ENCODE data around the gene TIAM2. TPM values are rescaled to one million over a fixed set of nuclear protein-coding genes. Genes with fewer than 3 reads are reported as not detected.

The TIAM2 gene
- total and polyA plus RNA-seq, 2 experiments from 2014 or later = 14.2 to 24.4 TPM

- H3K4me1 ChIP-seq (ENCODE audit: insufficient read depth) = peaks cover 21% of the 10 kb centered on the region
- ATAC-seq (peak; percentile 68), DNase-seq (ENCODE audit: low spot score) (peak; percentile 54)
- Mint-ChIP-seq H3K36me3 (ENCODE audit: low read depth) (peaks cover 75% of the 10 kb centered on the region; the same call in 2 of the 3 replicates), H3K27ac (peak overlapping the region; percentile 96), H3K27me3 (ENCODE audit: insufficient read depth, low read depth, poor library complexity) (peaks cover 8% of the 10 kb centered on the region), H3K9me3 (no peaks in the 10 kb centered on the region), H3K4me3 (peak overlapping the region; percentile 28; the same call in 2 of the 3 replicates), H3K4me1 (peaks cover 30% of the 10 kb centered on the region)
- H3F3A ChIP-seq (replicated peaks; ENCODE audit: low read depth) = peaks cover 4% of the 10 kb centered on the region
- H4K20me1 ChIP-seq (replicated peaks; ENCODE audit: insufficient read depth) = no peaks in the 10 kb centered on the region
- no peak overlapping the region for H2AFZ ChIP-seq
- H3K79me2 ChIP-seq (replicated peaks; ENCODE audit: insufficient read depth) = no peaks in the 10 kb centered on the region; the same call in 1 of the 2 replicates
- H3K4me3 ChIP-seq = no peak overlapping the region
- no peaks in the 10 kb centered on the region for H3K9me2 ChIP-seq (ENCODE audit: insufficient read depth)
- TF ChIP-seq STAT1 (IDR thresholded peaks at IDR 0.05; ENCODE audit: unreplicated experiment) (no peak), EZH2phosphoT487 (IDR thresholded peaks at IDR 0.05; ENCODE audit: unreplicated experiment) (no peak), CREB1 (CRISPR knock-in tag; IDR thresholded peaks at IDR 0.05; ENCODE audit: low read depth) (no peak), EZH2 (IDR thresholded peaks at IDR 0.05; ENCODE audit: low read depth, unreplicated experiment) (no peak), REST (IDR thresholded peaks at IDR 0.05; ENCODE audit: unreplicated experiment) (no peak), CTCF (conservative IDR thresholded peaks at IDR 0.05; ENCODE audit: low read depth in 2 of 2) (no peak), POLR2AphosphoS5 (IDR thresholded peaks at IDR 0.05; ENCODE audit: low read depth) (no peak), ZNF331 (CRISPR knock-in tag; IDR thresholded peaks at IDR 0.05; ENCODE audit: low read depth) (no peak), NANOG (IDR thresholded peaks at IDR 0.05; ENCODE audit: borderline replicate concordance) (no peak), JUNB (IDR thresholded peaks at IDR 0.05; ENCODE audit: unreplicated experiment) (no peak), ZNF114 (CRISPR knock-in tag; IDR thresholded peaks at IDR 0.05) (no peak)
- TF ChIP-seq, protein P1, sequence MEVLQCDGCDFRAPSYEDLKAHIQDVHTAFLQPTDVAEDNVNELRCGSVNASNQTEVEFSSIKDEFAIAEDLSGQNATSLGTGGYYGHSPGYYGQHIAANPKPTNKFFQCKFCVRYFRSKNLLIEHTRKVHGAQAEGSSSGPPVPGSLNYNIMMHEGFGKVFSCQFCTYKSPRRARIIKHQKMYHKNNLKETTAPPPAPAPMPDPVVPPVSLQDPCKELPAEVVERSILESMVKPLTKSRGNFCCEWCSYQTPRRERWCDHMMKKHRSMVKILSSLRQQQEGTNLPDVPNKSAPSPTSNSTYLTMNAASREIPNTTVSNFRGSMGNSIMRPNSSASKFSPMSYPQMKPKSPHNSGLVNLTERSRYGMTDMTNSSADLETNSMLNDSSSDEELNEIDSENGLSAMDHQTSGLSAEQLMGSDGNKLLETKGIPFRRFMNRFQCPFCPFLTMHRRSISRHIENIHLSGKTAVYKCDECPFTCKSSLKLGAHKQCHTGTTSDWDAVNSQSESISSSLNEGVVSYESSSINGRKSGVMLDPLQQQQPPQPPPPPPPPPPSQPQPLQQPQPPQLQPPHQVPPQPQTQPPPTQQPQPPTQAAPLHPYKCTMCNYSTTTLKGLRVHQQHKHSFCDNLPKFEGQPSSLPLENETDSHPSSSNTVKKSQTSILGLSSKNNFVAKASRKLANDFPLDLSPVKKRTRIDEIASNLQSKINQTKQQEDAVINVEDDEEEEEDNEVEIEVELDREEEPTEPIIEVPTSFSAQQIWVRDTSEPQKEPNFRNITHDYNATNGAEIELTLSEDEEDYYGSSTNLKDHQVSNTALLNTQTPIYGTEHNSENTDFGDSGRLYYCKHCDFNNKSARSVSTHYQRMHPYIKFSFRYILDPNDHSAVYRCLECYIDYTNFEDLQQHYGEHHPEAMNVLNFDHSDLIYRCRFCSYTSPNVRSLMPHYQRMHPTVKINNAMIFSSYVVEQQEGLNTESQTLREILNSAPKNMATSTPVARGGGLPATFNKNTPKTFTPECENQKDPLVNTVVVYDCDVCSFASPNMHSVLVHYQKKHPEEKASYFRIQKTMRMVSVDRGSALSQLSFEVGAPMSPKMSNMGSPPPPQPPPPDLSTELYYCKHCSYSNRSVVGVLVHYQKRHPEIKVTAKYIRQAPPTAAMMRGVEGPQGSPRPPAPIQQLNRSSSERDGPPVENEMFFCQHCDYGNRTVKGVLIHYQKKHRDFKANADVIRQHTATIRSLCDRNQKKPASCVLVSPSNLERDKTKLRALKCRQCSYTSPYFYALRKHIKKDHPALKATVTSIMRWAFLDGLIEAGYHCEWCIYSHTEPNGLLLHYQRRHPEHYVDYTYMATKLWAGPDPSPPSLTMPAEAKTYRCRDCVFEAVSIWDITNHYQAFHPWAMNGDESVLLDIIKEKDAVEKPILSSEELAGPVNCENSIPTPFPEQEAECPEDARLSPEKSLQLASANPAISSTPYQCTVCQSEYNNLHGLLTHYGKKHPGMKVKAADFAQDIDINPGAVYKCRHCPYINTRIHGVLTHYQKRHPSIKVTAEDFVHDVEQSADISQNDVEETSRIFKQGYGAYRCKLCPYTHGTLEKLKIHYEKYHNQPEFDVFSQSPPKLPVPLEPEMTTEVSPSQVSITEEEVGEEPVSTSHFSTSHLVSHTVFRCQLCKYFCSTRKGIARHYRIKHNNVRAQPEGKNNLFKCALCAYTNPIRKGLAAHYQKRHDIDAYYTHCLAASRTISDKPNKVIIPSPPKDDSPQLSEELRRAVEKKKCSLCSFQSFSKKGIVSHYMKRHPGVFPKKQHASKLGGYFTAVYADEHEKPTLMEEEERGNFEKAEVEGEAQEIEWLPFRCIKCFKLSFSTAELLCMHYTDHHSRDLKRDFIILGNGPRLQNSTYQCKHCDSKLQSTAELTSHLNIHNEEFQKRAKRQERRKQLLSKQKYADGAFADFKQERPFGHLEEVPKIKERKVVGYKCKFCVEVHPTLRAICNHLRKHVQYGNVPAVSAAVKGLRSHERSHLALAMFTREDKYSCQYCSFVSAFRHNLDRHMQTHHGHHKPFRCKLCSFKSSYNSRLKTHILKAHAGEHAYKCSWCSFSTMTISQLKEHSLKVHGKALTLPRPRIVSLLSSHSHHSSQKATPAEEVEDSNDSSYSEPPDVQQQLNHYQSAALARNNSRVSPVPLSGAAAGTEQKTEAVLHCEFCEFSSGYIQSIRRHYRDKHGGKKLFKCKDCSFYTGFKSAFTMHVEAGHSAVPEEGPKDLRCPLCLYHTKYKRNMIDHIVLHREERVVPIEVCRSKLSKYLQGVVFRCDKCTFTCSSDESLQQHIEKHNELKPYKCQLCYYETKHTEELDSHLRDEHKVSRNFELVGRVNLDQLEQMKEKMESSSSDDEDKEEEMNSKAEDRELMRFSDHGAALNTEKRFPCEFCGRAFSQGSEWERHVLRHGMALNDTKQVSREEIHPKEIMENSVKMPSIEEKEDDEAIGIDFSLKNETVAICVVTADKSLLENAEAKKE (CRISPR knock-in tag; IDR thresholded peaks at IDR 0.05) = no peak
- TF ChIP-seq, protein P2, sequence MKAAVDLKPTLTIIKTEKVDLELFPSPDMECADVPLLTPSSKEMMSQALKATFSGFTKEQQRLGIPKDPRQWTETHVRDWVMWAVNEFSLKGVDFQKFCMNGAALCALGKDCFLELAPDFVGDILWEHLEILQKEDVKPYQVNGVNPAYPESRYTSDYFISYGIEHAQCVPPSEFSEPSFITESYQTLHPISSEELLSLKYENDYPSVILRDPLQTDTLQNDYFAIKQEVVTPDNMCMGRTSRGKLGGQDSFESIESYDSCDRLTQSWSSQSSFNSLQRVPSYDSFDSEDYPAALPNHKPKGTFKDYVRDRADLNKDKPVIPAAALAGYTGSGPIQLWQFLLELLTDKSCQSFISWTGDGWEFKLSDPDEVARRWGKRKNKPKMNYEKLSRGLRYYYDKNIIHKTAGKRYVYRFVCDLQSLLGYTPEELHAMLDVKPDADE (IDR thresholded peaks at IDR 0.05) = no peak
- peak overlapping the region; percentile 62 for H3K27ac ChIP-seq (ENCODE audit: low read depth)
- no peaks in the 10 kb centered on the region for H3K27me3 ChIP-seq (ENCODE audit: insufficient read depth)
- peaks cover 23% of the 10 kb centered on the region for H3K36me3 ChIP-seq (ENCODE audit: insufficient read depth)
- H3K4me2 ChIP-seq = peak overlapping the region; percentile 7
Measured at GRCh38 chr6:155253337-155253736, 258.2 kb downstream of the TIAM2 start.
